Measurements from ENCODE around the gene RFC5.
"Not testable (repeated sequence)": the region's sequence is repeated elsewhere in the genome, so short reads cannot be mapped to it uniquely, and the experiment has no call there.

The RFC5 gene

DNA sequence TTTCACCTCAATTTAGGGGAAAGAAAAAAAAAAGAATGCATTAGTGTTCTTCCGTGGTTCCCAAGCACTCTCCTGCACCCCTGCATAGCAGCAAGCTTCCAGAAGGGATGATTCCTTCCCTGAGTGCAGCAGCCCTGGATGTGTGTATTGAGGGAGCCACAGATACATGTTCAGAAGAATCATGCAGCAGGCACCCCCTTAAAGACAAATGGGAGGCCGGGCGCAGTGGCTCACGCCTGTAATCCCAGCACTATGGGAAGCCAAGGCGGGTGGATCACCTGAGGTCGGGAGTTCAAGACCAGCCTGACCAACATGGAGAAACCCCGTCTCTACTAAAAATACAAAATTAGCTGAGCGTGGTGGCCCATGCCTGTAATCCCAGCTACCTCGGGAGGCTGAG is 65.0 kb downstream of the RFC5 start:
- H3K4me3 Mint-ChIP-seq, H3K9me3 Mint-ChIP-seq, H3K27ac Mint-ChIP-seq, H3K36me3 Mint-ChIP-seq, H3K4me1 Mint-ChIP-seq, H3K27me3 Mint-ChIP-seq: not testable (repeated sequence)

Data from activated naive CD4-positive, alpha-beta T cell treated with anti-CD3 and anti-CD28 coated beads, Interleukin-2, amount 50 U/mL, for 24 hours (primary cell).